BE2C (cell line): ENCODE results near the gene EFEMP1.

Source experiments
- DNase-seq: peaks from one replicate; pipeline ENCODE4 v3.0.0-alpha.2; 2020
- H3K27me3 ChIP-seq: fragments of 250-450 bp; sonication (Bioruptor Pico); 2 replicates; pipeline ENCODE4 v1.5.1; 2020; ENCODE audit warnings: mild to moderate bottlenecking
- H3K36me3 ChIP-seq: fragments of 250-450 bp; sonication (Bioruptor Pico); 2 replicates; pipeline ENCODE4 v1.5.1; 2020; ENCODE audit warnings: mild to moderate bottlenecking
- H3K4me1 ChIP-seq: fragments of 250-450 bp; sonication (Bioruptor Pico); 2 replicates; pipeline ENCODE4 v1.5.1; 2020
- H3K4me3 ChIP-seq: 2 replicates; pipeline ENCODE4 v1.5.1; 2011; ENCODE audit warnings: low read depth, low read length
- H3K9me3 ChIP-seq: fragments of 250-450 bp; sonication (Bioruptor Pico); 2 replicates; pipeline ENCODE4 v1.5.1; 2020
- CTCF ChIP-seq: IDR thresholded peaks from 2 replicates; pipeline ENCODE4 v1.5.1; 2012; ENCODE audit warnings: mild to moderate bottlenecking, low read depth, low read length

The EFEMP1 gene

GRCh38 chr2:55865096-55865835 lies 58.3 kb downstream of the EFEMP1 start:
- H3K27me3 ChIP-seq, result no peaks in the 10 kb centered on the region
- H3K9me3 ChIP-seq, result no peaks in the 10 kb centered on the region
- H3K4me1 ChIP-seq, result no peaks in the 10 kb centered on the region
- DNase-seq, result no peak
- TF ChIP-seq CTCF, result no peak
- H3K36me3 ChIP-seq, result no peaks in the 10 kb centered on the region
- no peak overlapping the region for H3K4me3 ChIP-seq

- TF ChIP-seq CTCF, result no peak
- H3K4me3 ChIP-seq, result no peak overlapping the region
- no peak for DNase-seq
- H3K27me3 ChIP-seq, result no peaks in the 10 kb centered on the region
- no peaks in the 10 kb centered on the region for H3K4me1 ChIP-seq
- H3K36me3 ChIP-seq, result no peaks in the 10 kb centered on the region
- no peaks in the 10 kb centered on the region for H3K9me3 ChIP-seq
These were observed 59.1 kb downstream of the EFEMP1 start for GRCh38 chr2:55864351-55865084.

- Histone ChIP-seq H3K4me1 (no peaks in the 10 kb centered on the region), H3K9me3 (no peaks in the 10 kb centered on the region), H3K4me3 (no peak overlapping the region), H3K27me3 (no peaks in the 10 kb centered on the region), H3K36me3 (no peaks in the 10 kb centered on the region)
- no peak for DNase-seq
- TF ChIP-seq CTCF, result no peak
These were observed 60.8 kb downstream of the EFEMP1 start for GRCh38 chr2:55862673-55863390.

GRCh38 chr2:55862246-55862645 lies 61.3 kb downstream of the EFEMP1 start:
- no peak for TF ChIP-seq CTCF
- no peak for DNase-seq
- no peaks in the 10 kb centered on the region for H3K36me3 ChIP-seq
- no peaks in the 10 kb centered on the region for H3K27me3 ChIP-seq
- H3K4me1 ChIP-seq, result no peaks in the 10 kb centered on the region
- H3K9me3 ChIP-seq, result no peaks in the 10 kb centered on the region
- H3K4me3 ChIP-seq, result no peak overlapping the region

- Histone ChIP-seq H3K9me3 (no peaks in the 10 kb centered on the region), H3K4me3 (no peak overlapping the region), H3K4me1 (no peaks in the 10 kb centered on the region), H3K36me3 (no peaks in the 10 kb centered on the region), H3K27me3 (no peaks in the 10 kb centered on the region)
- no peak for DNase-seq
- TF ChIP-seq CTCF, result no peak
These were observed 61.8 kb downstream of the EFEMP1 start for GRCh38 chr2:55861733-55862132.

- no peaks in the 10 kb centered on the region for H3K36me3 ChIP-seq
- no peaks in the 10 kb centered on the region for H3K27me3 ChIP-seq
- no peak for DNase-seq
- no peak for TF ChIP-seq CTCF
- H3K4me1 ChIP-seq, result no peaks in the 10 kb centered on the region
- no peaks in the 10 kb centered on the region for H3K9me3 ChIP-seq
- no peak overlapping the region for H3K4me3 ChIP-seq
These were observed 62.8 kb downstream of the EFEMP1 start for GRCh38 chr2:55860832-55861231.
